Measurements from ENCODE around the gene ARHGEF19.
"Not testable (repeated sequence)": the region's sequence is repeated elsewhere in the genome, so short reads cannot be mapped to it uniquely, and the experiment has no call there.

Gene ARHGEF19

GRCh38 chr1:16163608-16164212 lies 48.7 kb downstream of the ARHGEF19 start:
- FAIRE-seq = not testable (repeated sequence)

- FAIRE-seq = no peak
These were observed 50.2 kb downstream of the ARHGEF19 start for GRCh38 chr1:16162163-16162822.

GRCh38 chr1:16161717-16162116 lies 50.7 kb downstream of the ARHGEF19 start:
- FAIRE-seq = no peak

- FAIRE-seq = no peak
These were observed 53.2 kb downstream of the ARHGEF19 start for GRCh38 chr1:16158993-16159831.

GRCh38 chr1:16158025-16158424 lies 54.4 kb downstream of the ARHGEF19 start:
- no peak for FAIRE-seq

GRCh38 chr1:16156848-16157495 lies 55.5 kb downstream of the ARHGEF19 start:
- FAIRE-seq = no peak

GRCh38 chr1:16155537-16156410 lies 56.7 kb downstream of the ARHGEF19 start, which contains the start of gene EPHA2:
Gene EPHA2 (minus strand): TSS chr1:16156069. CDS start chr1:16155932, 137 bp downstream.
- no peak for FAIRE-seq

- FAIRE-seq = no peak
These were observed 58.3 kb downstream of the ARHGEF19 start for GRCh38 chr1:16153999-16154673.

GRCh38 chr1:16153096-16153998 lies 59.1 kb downstream of the ARHGEF19 start:
- no peak for FAIRE-seq

- no peak for FAIRE-seq
These were observed 59.9 kb downstream of the ARHGEF19 start for GRCh38 chr1:16152481-16153087.

GRCh38 chr1:16151995-16152384 lies 60.5 kb downstream of the ARHGEF19 start:
- FAIRE-seq = no peak

GRCh38 chr1:16151196-16151994 lies 61.1 kb downstream of the ARHGEF19 start:
- FAIRE-seq = no peak

GRCh38 chr1:16150508-16150907 lies 61.9 kb downstream of the ARHGEF19 start:
- no peak for FAIRE-seq

GRCh38 chr1:16149702-16150488 lies 62.6 kb downstream of the ARHGEF19 start:
- FAIRE-seq = no peak

GRCh38 chr1:16149146-16149545 lies 63.3 kb downstream of the ARHGEF19 start:
- FAIRE-seq = no peak

GRCh38 chr1:16148329-16149092 lies 63.9 kb downstream of the ARHGEF19 start:
- FAIRE-seq = no peak

All from A204.1 (cell line).